Loucy (cell line): Measurements from ENCODE around the gene FALEC.

ENCODE experiments used
- H2AFZ ChIP-seq: fragments of 200-600 bp; sonication (generic); 2 replicates; pipeline ENCODE4 v1.6.0; 2016; ENCODE audit warnings: antibody characterized with exemption, mild to moderate bottlenecking, low read length, moderate library complexity
- H3F3A ChIP-seq: fragments of 200-600 bp; 2 replicates; pipeline ENCODE4 v1.6.0; 2016; ENCODE audit warnings: antibody characterized with exemption, low read depth, mild to moderate bottlenecking
- H3K27me3 ChIP-seq: fragments of 200-600 bp; sonication (generic); 2 replicates; pipeline ENCODE4 v1.6.1; 2014; ENCODE audit warnings: low read length, mild to moderate bottlenecking; ENCODE audit not compliant: insufficient read depth, poor library complexity, severe bottlenecking
- H3K36me3 ChIP-seq: fragments of 200-600 bp; sonication (generic); 2 replicates; pipeline ENCODE4 v1.6.1; 2016; ENCODE audit warnings: low read length; ENCODE audit not compliant: insufficient read depth
- H3K4me1 ChIP-seq: fragments of 200-600 bp; sonication (generic); 2 replicates; pipeline ENCODE4 v1.5.1; 2014; ENCODE audit warnings: low read length, mild to moderate bottlenecking; ENCODE audit not compliant: insufficient read depth, poor library complexity, severe bottlenecking
- H3K4me2 ChIP-seq: fragments of 200-600 bp; sonication (generic); 2 replicates; pipeline ENCODE4 v1.6.0; 2014; ENCODE audit warnings: antibody characterized with exemption, low read length, low read depth, mild to moderate bottlenecking; ENCODE audit not compliant: poor library complexity, severe bottlenecking
- H3K4me3 ChIP-seq: fragments of 200-600 bp; sonication (generic); 2 replicates; pipeline ENCODE4 v1.5.1; 2014; ENCODE audit warnings: low read length, mild to moderate bottlenecking, mixed read lengths; ENCODE audit not compliant: poor library complexity, severe bottlenecking
- H3K79me2 ChIP-seq: fragments of 200-600 bp; sonication (generic); 2 replicates; pipeline ENCODE4 v1.6.1; 2014; ENCODE audit warnings: low read length; ENCODE audit not compliant: insufficient read depth
- H3K9ac ChIP-seq: fragments of 200-600 bp; sonication (generic); 2 replicates; pipeline ENCODE4 v1.6.0; 2014; ENCODE audit warnings: mild to moderate bottlenecking, low read depth, low read length, moderate library complexity; ENCODE audit not compliant: poor library complexity, severe bottlenecking
- H3K9me2 ChIP-seq: fragments of 200-600 bp; sonication (generic); replicated peaks from 2 replicates; pipeline ENCODE4 v1.6.1; 2016; ENCODE audit warnings: low read depth, low read length, mixed read lengths
- H3K9me3 ChIP-seq: fragments of 200-600 bp; sonication (generic); 2 replicates; pipeline ENCODE4 v1.6.1; 2014; ENCODE audit warnings: mild to moderate bottlenecking, antibody characterized with exemption, low read length, low read depth; ENCODE audit not compliant: insufficient read depth
- H4K20me1 ChIP-seq: fragments of 200-600 bp; sonication (generic); 2 replicates; pipeline ENCODE4 v1.6.0; 2014; ENCODE audit warnings: antibody characterized with exemption, low read length, mild to moderate bottlenecking; ENCODE audit not compliant: insufficient read depth, poor library complexity, severe bottlenecking
- EZH2phosphoT487 ChIP-seq: fragments of 200-600 bp; IDR thresholded peaks from 2 replicates; pipeline ENCODE4 v1.6.1; 2018; ENCODE audit warnings: antibody characterized with exemption, mild to moderate bottlenecking, moderate library complexity, borderline replicate concordance
- TF ChIP-seq, protein P1 (sequence below): fragments of 200-600 bp; sonication (generic); conservative IDR thresholded peaks from 2 replicates; pipeline ENCODE4 v1.5.1; 2014; ENCODE audit warnings: mild to moderate bottlenecking, antibody characterized with exemption, low read length

FALEC gene

GRCh38 chr1:150477320-150477719, 38.2 kb upstream of the FALEC start:
- Histone ChIP-seq H3K9ac (no peak overlapping the region), H3K79me2 (no peaks in the 10 kb centered on the region), H2AFZ (no peak overlapping the region), H3K27me3 (no peaks in the 10 kb centered on the region), H3F3A (no peaks in the 10 kb centered on the region; the same call in 1 of the 2 replicates), H3K9me3 (no peaks in the 10 kb centered on the region), H3K9me2 (no peaks in the 10 kb centered on the region), H3K4me1 (no peaks in the 10 kb centered on the region), H4K20me1 (no peaks in the 10 kb centered on the region), H3K4me2 (no peak overlapping the region), H3K4me3 (no peak overlapping the region), H3K36me3 (peaks cover 19% of the 10 kb centered on the region; the same call in 1 of the 2 replicates)
- no peak for TF ChIP-seq EZH2phosphoT487
- TF ChIP-seq, protein P1, sequence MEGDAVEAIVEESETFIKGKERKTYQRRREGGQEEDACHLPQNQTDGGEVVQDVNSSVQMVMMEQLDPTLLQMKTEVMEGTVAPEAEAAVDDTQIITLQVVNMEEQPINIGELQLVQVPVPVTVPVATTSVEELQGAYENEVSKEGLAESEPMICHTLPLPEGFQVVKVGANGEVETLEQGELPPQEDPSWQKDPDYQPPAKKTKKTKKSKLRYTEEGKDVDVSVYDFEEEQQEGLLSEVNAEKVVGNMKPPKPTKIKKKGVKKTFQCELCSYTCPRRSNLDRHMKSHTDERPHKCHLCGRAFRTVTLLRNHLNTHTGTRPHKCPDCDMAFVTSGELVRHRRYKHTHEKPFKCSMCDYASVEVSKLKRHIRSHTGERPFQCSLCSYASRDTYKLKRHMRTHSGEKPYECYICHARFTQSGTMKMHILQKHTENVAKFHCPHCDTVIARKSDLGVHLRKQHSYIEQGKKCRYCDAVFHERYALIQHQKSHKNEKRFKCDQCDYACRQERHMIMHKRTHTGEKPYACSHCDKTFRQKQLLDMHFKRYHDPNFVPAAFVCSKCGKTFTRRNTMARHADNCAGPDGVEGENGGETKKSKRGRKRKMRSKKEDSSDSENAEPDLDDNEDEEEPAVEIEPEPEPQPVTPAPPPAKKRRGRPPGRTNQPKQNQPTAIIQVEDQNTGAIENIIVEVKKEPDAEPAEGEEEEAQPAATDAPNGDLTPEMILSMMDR = no peak

- no peaks in the 10 kb centered on the region; the same call in 1 of the 2 replicates for H3F3A ChIP-seq
- no peak overlapping the region for H3K9ac ChIP-seq
- TF ChIP-seq, protein P1 = no peak
- TF ChIP-seq EZH2phosphoT487 = no peak
- no peaks in the 10 kb centered on the region for H3K27me3 ChIP-seq
- no peaks in the 10 kb centered on the region for H3K9me2 ChIP-seq
- H3K36me3 ChIP-seq = peaks cover 15% of the 10 kb centered on the region; the same call in 1 of the 2 replicates
- no peaks in the 10 kb centered on the region for H3K9me3 ChIP-seq
- no peak overlapping the region for H3K4me3 ChIP-seq
- no peaks in the 10 kb centered on the region for H3K79me2 ChIP-seq
- H3K4me2 ChIP-seq = no peak overlapping the region
- H4K20me1 ChIP-seq = no peaks in the 10 kb centered on the region
- no peak overlapping the region for H2AFZ ChIP-seq
- no peaks in the 10 kb centered on the region for H3K4me1 ChIP-seq
Measured at GRCh38 chr1:150477733-150478132, 37.8 kb upstream of the FALEC start.

- H4K20me1 ChIP-seq = no peaks in the 10 kb centered on the region
- H3K4me2 ChIP-seq = no peak overlapping the region
- H3K79me2 ChIP-seq = no peaks in the 10 kb centered on the region
- no peak overlapping the region for H3K4me3 ChIP-seq
- no peaks in the 10 kb centered on the region for H3K27me3 ChIP-seq
- H3K4me1 ChIP-seq = no peaks in the 10 kb centered on the region
- no peaks in the 10 kb centered on the region; the same call in 1 of the 2 replicates for H3F3A ChIP-seq
- peaks cover under 1% of the 10 kb centered on the region; the same call in 1 of the 2 replicates for H3K36me3 ChIP-seq
- no peak overlapping the region for H2AFZ ChIP-seq
- TF ChIP-seq, protein P1 = no peak
- TF ChIP-seq EZH2phosphoT487 = no peak
- no peaks in the 10 kb centered on the region for H3K9me3 ChIP-seq
- no peaks in the 10 kb centered on the region for H3K9me2 ChIP-seq
- H3K9ac ChIP-seq = no peak overlapping the region
Measured at GRCh38 chr1:150479370-150479769, 36.2 kb upstream of the FALEC start.
